Measurements from ENCODE around the gene LRRK1.

- TF ChIP-seq POLR2AphosphoS5 (IDR thresholded peaks at IDR 0.05; ENCODE audit: low read depth, low read length) (no peak), REST (IDR thresholded peaks at IDR 0.05; ENCODE audit: insufficient read depth in 1 of 2, low read depth in 2 of 2, low read length in 2 of 2) (no peak)
These were observed 132.3 kb downstream of the LRRK1 start for GRCh38 chr15:101051291-101052030.
